Astrocyte (in vitro differentiated cells and primary cell): ENCODE data around the gene FBLIM1.

Experiments used
- EZH2 ChIP-seq: IDR thresholded peaks from 2 replicates; pipeline ENCODE4 v1.6.1; 2012; ENCODE audit warnings: mild to moderate bottlenecking, low read length, inconsistent platforms; ENCODE audit not compliant: insufficient read depth
- TF ChIP-seq, protein P1 (sequence below): IDR thresholded peaks from 2 replicates; pipeline ENCODE4 v1.5.1; 2011; ENCODE audit warnings: low read depth, mild to moderate bottlenecking, inconsistent platforms, low read length, moderate library complexity; ENCODE audit not compliant: insufficient read depth

- TF ChIP-seq, protein P1, sequence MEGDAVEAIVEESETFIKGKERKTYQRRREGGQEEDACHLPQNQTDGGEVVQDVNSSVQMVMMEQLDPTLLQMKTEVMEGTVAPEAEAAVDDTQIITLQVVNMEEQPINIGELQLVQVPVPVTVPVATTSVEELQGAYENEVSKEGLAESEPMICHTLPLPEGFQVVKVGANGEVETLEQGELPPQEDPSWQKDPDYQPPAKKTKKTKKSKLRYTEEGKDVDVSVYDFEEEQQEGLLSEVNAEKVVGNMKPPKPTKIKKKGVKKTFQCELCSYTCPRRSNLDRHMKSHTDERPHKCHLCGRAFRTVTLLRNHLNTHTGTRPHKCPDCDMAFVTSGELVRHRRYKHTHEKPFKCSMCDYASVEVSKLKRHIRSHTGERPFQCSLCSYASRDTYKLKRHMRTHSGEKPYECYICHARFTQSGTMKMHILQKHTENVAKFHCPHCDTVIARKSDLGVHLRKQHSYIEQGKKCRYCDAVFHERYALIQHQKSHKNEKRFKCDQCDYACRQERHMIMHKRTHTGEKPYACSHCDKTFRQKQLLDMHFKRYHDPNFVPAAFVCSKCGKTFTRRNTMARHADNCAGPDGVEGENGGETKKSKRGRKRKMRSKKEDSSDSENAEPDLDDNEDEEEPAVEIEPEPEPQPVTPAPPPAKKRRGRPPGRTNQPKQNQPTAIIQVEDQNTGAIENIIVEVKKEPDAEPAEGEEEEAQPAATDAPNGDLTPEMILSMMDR: no peak
- no peak for TF ChIP-seq EZH2
Measured at GRCh38 chr1:15799928-15800835, 41.6 kb downstream of the FBLIM1 start.
